Measurements from ENCODE around the gene CNNM4.

Gene CNNM4

GRCh38 chr2:96832754-96833507, 72.2 kb downstream of the CNNM4 start:
- DNase-seq (ENCODE audit: low read depth) = no peak

GRCh38 chr2:96835830-96836229, 75.1 kb downstream of the CNNM4 start:
- no peak for DNase-seq (ENCODE audit: low read depth)

DNA sequence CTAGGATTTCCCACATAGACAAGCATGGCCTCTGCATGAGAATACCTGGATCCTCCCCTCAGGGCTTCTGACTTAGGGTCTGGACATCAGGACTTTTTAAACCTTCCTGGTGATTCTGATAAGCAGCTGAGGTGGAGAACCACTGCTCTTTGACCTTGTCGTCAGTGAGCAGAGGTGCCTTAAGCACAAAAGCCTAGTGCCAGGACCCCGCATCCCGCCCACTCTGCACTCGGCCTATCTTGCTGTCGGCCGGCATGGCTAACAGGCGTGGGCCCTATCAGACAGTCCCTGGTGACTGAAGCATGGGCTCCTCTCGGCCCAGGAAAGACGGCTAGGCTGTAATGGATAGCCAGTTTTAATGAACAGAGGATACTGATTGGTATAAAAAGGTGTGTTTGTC, 76.9 kb downstream of the CNNM4 start:
- DNase-seq (ENCODE audit: low read depth) = no peak

- DNase-seq (ENCODE audit: low read depth) = no peak
These were observed 77.9 kb downstream of the CNNM4 start for GRCh38 chr2:96838345-96839292.

- peak; percentile 57 for DNase-seq (ENCODE audit: low read depth)
These were observed 78.7 kb downstream of the CNNM4 start for GRCh38 chr2:96839293-96839874.

DNA sequence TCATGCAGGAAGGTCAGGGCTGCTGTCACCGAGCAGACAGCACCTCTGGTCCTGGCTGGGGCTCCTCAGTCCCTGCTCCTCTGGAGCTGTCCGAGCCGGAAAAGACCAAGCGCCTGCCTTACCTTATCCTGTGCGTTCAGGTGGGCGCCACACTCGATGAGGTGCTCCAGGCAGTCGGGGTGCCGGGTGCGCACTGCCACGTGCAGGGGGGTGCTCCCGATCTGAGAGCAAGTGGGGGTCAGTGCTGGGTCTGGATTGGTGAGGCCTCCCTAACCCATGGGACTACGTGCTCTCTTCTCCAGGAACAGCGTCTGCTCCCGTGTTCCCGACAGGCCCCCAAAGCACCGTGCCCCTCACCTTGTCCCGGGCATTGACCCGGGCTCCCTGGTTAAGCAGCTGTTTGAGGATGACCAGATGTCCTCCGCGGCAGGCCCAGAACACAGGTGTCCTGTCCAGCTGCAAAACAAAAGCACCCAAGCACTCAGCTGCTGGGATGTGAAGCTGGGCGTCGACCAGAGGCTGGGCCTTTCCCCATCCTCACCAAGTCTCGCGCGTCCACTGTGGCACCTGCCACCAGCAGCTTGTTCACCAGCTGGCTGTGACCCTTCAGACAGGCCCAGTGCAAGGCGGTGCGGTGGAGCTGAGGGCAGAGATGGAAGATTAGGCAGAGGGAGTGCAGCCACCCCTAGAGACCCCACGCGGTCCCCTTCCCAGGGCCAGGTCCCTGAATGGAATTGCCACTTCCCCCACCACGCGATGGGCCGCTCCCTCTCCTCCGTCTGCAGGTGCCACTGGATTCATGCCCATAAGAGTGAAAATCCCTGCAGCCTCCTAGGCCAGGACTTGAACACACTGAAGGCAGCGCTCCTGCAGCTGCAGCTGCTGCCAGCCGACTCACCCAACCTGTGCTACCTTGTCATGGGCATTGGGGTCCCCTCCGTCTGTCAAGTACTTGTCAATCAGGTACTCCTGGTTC, 79.5 kb downstream of the CNNM4 start:
- DNase-seq (ENCODE audit: low read depth) = no peak

GRCh38 chr2:96841701-96842495, 81.2 kb downstream of the CNNM4 start:
- DNase-seq (ENCODE audit: low read depth) = no peak

DNA sequence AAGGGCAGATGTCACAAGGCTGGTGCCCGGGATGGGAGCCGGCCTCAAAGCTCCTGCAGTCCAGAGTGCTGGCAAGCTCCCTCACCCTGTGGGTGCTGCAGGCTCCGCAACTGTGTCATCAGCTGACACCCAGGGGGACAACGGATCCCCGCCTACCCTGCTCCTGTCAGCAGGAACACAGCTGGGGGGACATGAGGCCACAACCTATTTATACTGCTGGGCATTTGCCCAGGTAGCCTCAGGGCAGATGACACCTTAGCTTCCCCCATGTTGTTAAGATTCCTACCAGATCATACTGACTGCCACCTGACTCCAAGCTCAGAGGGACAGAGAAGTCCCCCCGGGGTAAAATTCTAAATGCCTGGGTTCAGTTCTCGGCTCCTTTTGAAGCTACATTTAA, 81.9 kb downstream of the CNNM4 start:
- no peak for DNase-seq (ENCODE audit: low read depth)

- DNase-seq (ENCODE audit: low read depth) = no peak
These were observed 83.0 kb downstream of the CNNM4 start, which contains the start of gene ANKRD23 for GRCh38 chr2:96843538-96844268. Gene ANKRD23, minus strand, starts transcription at chr2:96844021. Its CDS starts 29 bp downstream, at chr2:96843992.

GRCh38 chr2:96844405-96844808, 83.7 kb downstream of the CNNM4 start:
- DNase-seq (ENCODE audit: low read depth) = no peak

GRCh38 chr2:96846825-96847224, 86.1 kb downstream of the CNNM4 start:
- no peak for DNase-seq (ENCODE audit: low read depth)

GRCh38 chr2:96847586-96847985, 86.9 kb downstream of the CNNM4 start:
- DNase-seq (ENCODE audit: low read depth) = no peak

DNA sequence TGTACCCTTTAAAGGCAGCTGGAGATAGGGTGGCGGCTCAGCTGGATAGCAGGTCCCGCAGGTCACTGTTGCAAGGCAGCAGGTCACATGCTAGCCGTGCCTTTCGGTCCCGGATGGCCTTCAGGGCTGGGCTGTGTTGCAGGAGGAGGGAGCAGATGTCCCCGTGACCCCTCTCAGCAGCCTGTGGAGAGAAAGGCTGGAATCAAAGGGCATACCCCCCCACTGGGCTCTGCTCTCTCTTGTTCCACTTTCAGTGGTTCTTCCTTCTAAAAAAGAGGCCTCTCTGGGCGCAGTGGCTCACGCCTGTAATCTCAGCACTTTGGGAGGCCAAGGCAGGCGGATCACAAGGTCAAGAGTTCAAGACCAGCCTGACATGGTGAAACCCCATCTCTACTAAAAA, 87.6 kb downstream of the CNNM4 start:
- no peak for DNase-seq (ENCODE audit: low read depth)

- DNase-seq (ENCODE audit: low read depth) = no peak
These were observed 92.0 kb downstream of the CNNM4 start for GRCh38 chr2:96852667-96853066.

- no peak for DNase-seq (ENCODE audit: low read depth)
These were observed 92.6 kb downstream of the CNNM4 start for GRCh38 chr2:96853321-96853720.

DNA sequence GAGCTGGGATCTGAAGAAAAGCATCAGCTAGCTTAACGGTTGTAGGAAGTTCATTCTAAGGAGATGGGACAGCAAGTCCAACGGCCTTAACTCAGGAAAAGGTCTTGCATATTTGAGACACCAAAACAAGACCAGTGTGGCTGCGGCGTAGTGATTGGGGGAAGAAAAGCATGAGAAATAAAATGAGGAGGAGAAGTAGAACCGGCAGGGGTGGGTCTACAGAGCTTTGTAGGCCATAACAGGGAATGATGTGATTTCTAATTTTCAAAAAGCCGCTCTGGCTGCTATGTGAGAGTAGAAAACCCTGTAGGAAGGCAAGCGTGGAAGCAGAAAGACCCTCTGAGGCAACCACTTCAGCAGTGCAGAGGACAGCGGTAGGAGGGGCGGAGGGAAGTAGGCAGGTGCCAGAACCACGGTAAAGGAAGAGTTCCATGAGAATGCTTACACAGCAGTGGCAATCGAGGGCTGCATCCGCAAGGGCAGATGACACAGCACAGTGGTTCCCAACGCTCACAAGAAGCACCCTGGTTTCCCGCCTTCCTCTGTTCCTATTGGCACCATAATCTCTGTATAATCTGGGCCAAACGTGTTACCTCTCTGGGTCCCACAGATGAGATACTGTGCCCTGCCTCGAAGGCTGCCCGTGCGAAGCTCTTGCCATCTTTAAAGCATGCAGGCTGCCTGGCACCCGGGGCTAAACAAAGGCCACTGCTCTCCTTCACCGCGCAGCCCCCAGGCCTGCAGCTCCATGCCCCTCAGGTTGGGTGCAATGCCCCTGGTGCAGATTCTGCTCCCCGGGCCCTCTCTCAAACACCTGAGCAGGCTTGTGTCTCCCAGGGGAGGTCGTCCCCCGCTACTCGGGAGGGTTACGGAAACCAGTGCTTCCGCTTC, 96.3 kb downstream of the CNNM4 start:
- DNase-seq (ENCODE audit: low read depth) = no peak

DNA sequence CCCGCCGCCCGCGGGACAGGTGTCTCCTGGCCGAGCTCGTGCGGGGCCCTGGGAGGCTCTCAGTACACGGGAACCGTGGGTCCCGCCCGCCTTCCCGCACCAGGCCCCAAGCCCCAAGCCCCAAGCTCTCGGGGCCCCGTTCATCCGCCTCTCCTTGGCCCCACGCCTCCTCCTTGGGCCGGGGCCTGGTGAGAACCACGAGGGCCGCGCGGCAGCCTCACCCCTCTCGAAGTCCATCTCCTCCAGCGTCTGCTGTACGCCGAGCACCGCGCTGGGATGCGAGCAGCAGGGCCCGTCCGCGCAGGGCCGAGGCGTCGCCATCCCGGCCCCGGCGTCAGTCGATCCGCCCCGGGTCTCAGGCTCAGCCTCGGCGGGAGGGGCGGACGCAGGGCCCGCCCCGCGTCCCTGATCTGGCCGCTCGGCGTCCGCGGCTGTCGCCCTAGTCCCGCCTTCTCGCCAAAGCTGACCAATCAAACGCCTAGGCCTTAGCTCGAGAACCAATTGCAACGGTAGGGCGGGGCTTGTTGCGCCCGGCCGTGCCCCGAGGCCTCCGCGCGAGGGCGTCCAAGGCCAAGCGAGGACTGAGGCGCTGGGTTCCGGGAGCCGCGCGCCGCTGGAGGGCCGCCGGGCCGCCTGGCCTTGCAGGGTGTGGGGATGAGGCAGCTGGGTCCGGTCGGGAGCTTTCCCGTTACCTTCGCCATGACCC, 97.1 kb downstream of the CNNM4 start, which contains the start of gene ANKRD39:
ANKRD39 (minus strand) TSS at position 350 of the 706 bp plus-strand sequence; CDS start at position 321, 29 bp downstream.
- peak; percentile 88 for DNase-seq (ENCODE audit: low read depth)

- DNase-seq (ENCODE audit: low read depth) = no peak
These were observed 98.5 kb downstream of the CNNM4 start for GRCh38 chr2:96859099-96859649.
